SH-SY5Y (cell line): ENCODE data around the gene FAM237B.

Source experiments
- GATA2 ChIP-seq: IDR thresholded peaks from 2 replicates; pipeline ENCODE4 v1.6.1; 2011; ENCODE audit warnings: mild to moderate bottlenecking, low read depth, low read length
- GATA3 ChIP-seq: IDR thresholded peaks from 2 replicates; pipeline ENCODE4 v1.6.1; 2011; ENCODE audit warnings: low read depth, mild to moderate bottlenecking, low read length, moderate library complexity

- TF ChIP-seq GATA2 (no peak), GATA3 (no peak)
These were observed 695 bp downstream of the FAM237B start for GRCh38 chr7:90320418-90320800.
